OCI-LY7 (cell line): Measurements from ENCODE around the gene MTG2. TPM values are rescaled to one million over a fixed set of nuclear protein-coding genes. Genes with fewer than 3 reads are reported as not detected.

Experiments
- BruUV-seq: library from RNA; stranded (reverse); fragments of 400-500 nt; replicated peaks from 2 replicates; lab custom pipeline; 2021; lab: Mats Ljungman, UMichigan
- CTCF ChIA-PET: fragments of 300-600 bp; sonication (Branson Sonifier 250); formaldehyde crosslinking; loops from one replicate; lab custom pipeline; 2022; ENCODE audit warnings: antibody characterized with exemption; ENCODE audit not compliant: unreplicated experiment; lab: Charles Lee
- POLR2A ChIA-PET: fragments of 300-600 bp; sonication (Branson Sonifier 250); formaldehyde crosslinking; loops from one replicate; lab custom pipeline; 2022; ENCODE audit warnings: antibody characterized with exemption; lab: Charles Lee
- DNase-seq: peaks from one replicate; pipeline ENCODE4 v3.0.0-alpha.2; 2015; ENCODE audit warnings: low spot score
- H2AFZ ChIP-seq: fragments of 200-600 bp; sonication (generic), shearing (Covaris generic); 2 replicates; pipeline ENCODE4 v1.6.1; 2014; ENCODE audit warnings: mild to moderate bottlenecking, antibody characterized with exemption, low read length, moderate library complexity
- H3K27ac ChIP-seq: fragments of 200-600 bp; sonication (generic); 2 replicates; pipeline ENCODE4 v1.5.1; 2014; ENCODE audit warnings: mixed run types, low read depth, mild to moderate bottlenecking, moderate library complexity, low read length, inconsistent platforms; ENCODE audit not compliant: poor library complexity, severe bottlenecking
- H3K36me3 ChIP-seq: fragments of 200-600 bp; sonication (generic); 2 replicates; pipeline ENCODE4 v1.6.1; 2014; ENCODE audit warnings: mild to moderate bottlenecking, antibody characterized with exemption, low read length, moderate library complexity, mixed read lengths; ENCODE audit not compliant: insufficient read depth
- H3K4me1 ChIP-seq: fragments of 200-600 bp; sonication (generic); 2 replicates; pipeline ENCODE4 v1.5.1; 2014; ENCODE audit warnings: mild to moderate bottlenecking, low read length; ENCODE audit not compliant: insufficient read depth, poor library complexity, severe bottlenecking
- H3K4me2 ChIP-seq: fragments of 200-600 bp; sonication (generic); 2 replicates; pipeline ENCODE4 v1.6.1; 2014; ENCODE audit warnings: mild to moderate bottlenecking, low read length
- H3K4me3 ChIP-seq: fragments of 200-600 bp; sonication (generic); 2 replicates; pipeline ENCODE4 v1.5.1; 2014; ENCODE audit warnings: mild to moderate bottlenecking, low read depth, low read length; ENCODE audit not compliant: poor library complexity, severe bottlenecking
- H3K79me2 ChIP-seq: fragments of 200-600 bp; sonication (generic); 2 replicates; pipeline ENCODE4 v1.6.1; 2016; ENCODE audit warnings: low read depth, mild to moderate bottlenecking, low read length, moderate library complexity, mixed read lengths; ENCODE audit not compliant: insufficient read depth
- H3K9me2 ChIP-seq: fragments of 200-600 bp; sonication (generic); 2 replicates; pipeline ENCODE4 v1.6.1; 2016; ENCODE audit warnings: mild to moderate bottlenecking, low read length, mixed read lengths; ENCODE audit not compliant: insufficient read depth
- H3K9me3 ChIP-seq: fragments of 200-600 bp; sonication (generic); 2 replicates; pipeline ENCODE4 v1.6.1; 2014; ENCODE audit warnings: mild to moderate bottlenecking, mixed run types, low read length, mixed read lengths
- H4K20me1 ChIP-seq: fragments of 200-600 bp; sonication (generic); 2 replicates; pipeline ENCODE4 v1.6.1; 2014; ENCODE audit warnings: mild to moderate bottlenecking, antibody characterized with exemption, low read length, moderate library complexity, mixed read lengths; ENCODE audit not compliant: insufficient read depth
- CTCF ChIP-seq: fragments of 200-600 bp; sonication (generic); conservative IDR thresholded peaks from 2 replicates; pipeline ENCODE4 v1.5.1; 2014; ENCODE audit warnings: mild to moderate bottlenecking, antibody characterized with exemption, low read length, moderate library complexity, mixed read lengths
- EZH2phosphoT487 ChIP-seq: fragments of 200-600 bp; sonication (generic); IDR thresholded peaks from 2 replicates; pipeline ENCODE4 v1.6.1; 2018; ENCODE audit warnings: low read depth, borderline replicate concordance, mild to moderate bottlenecking, mixed run types, antibody characterized with exemption, low read length, moderate library complexity, mixed read lengths
- intact Hi-C: fragments of 100-400 bp; cut with micrococcal nuclease; formaldehyde crosslinking; loops from one replicate; pipeline ENCODE4 v1.10.0; 2022; ENCODE audit not compliant: unreplicated experiment
- total RNA-seq, 2 experiments: library from RNA; depleted of rRNA in 1 of 2; stranded (reverse); fragments of >200 nt in 1 of 2; shearing (Covaris generic) in 1 of 2; gene quantifications; 2 replicates each; pipeline ENCODE4 v1.2.3, GENCODE V29; 2014 to 2022

The MTG2 gene
- total RNA-seq, 2 experiments from 2014 or later, result 24.1 to 37.5 TPM

DNA sequence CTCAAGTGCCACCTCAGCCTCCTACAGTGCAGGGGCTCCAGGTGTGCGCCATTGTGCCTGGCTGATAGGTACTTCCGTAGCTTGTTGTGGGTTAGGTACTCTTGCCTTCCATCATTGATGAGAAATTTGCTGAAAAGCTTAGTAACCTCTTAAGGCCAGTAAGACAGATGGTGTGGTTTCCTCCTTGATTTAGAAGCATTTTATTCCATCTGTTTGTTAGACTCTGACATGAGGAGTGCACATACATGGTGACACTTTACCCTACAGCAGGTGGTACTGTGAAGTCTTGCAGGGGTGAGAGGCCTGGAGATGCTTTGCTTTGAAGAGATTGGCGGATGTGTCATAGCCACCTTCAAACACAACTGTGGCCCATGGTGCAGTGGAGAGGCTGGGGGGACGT is 14.8 kb upstream of the MTG2 start:
- POLR2A ChIA-PET, result no interaction called here
- Histone ChIP-seq H3K36me3 (peaks cover 16% of the 10 kb centered on the region), H3K4me2 (no peak overlapping the region), H3K79me2 (no peaks in the 10 kb centered on the region), H2AFZ (no peak overlapping the region), H3K9me3 (no peaks in the 10 kb centered on the region), H3K9me2 (no peaks in the 10 kb centered on the region), H3K4me1 (no peaks in the 10 kb centered on the region), H4K20me1 (no peaks in the 10 kb centered on the region), H3K27ac (no peak overlapping the region), H3K4me3 (no peak overlapping the region)
- BruUV-seq, result no TSS peak
- CTCF ChIA-PET, result no interaction called here
- TF ChIP-seq EZH2phosphoT487 (no peak), CTCF (no peak)
- DNase-seq, result no peak
- intact Hi-C loops, result no loop called here

DNA sequence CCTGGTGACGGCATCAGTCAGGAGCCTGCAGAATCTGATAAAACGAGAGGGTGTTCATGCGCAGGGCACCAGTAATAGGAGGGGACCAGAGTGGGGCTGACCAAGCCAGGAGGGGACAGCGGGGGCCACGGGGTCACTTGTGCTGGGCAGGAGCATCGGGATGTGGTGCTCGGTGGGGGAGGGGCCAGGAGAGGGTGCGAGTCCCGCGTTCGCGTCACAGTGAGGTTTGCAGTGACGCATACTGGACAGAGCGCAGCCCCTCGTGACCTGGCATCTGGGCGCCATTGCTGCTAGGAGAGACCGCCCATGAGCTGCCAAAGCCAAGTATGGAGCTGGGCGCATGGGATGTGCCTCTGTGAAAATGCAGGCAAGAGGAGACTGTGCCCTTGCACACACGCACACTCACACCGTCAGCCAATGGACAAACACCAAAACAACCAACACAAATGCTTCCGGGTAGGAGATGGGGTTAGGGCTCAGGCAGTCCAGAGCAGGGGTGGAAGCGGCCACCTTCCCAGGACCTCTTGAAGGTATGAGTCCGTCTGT is 13.9 kb upstream of the MTG2 start:
- no TSS peak for BruUV-seq
- H3K4me3 ChIP-seq, result no peak overlapping the region
- H3K79me2 ChIP-seq, result no peaks in the 10 kb centered on the region
- H3K4me1 ChIP-seq, result no peaks in the 10 kb centered on the region
- H3K9me3 ChIP-seq, result no peaks in the 10 kb centered on the region
- H3K27ac ChIP-seq, result no peak overlapping the region
- H4K20me1 ChIP-seq, result no peaks in the 10 kb centered on the region
- H3K9me2 ChIP-seq, result no peaks in the 10 kb centered on the region
- ChIA-PET CTCF (no interaction called here), POLR2A (no interaction called here)
- no peak overlapping the region for H3K4me2 ChIP-seq
- H2AFZ ChIP-seq, result no peak overlapping the region
- intact Hi-C loops, result no loop called here
- H3K36me3 ChIP-seq, result peaks cover 16% of the 10 kb centered on the region
- no peak for DNase-seq
- TF ChIP-seq CTCF (no peak), EZH2phosphoT487 (no peak)

DNA sequence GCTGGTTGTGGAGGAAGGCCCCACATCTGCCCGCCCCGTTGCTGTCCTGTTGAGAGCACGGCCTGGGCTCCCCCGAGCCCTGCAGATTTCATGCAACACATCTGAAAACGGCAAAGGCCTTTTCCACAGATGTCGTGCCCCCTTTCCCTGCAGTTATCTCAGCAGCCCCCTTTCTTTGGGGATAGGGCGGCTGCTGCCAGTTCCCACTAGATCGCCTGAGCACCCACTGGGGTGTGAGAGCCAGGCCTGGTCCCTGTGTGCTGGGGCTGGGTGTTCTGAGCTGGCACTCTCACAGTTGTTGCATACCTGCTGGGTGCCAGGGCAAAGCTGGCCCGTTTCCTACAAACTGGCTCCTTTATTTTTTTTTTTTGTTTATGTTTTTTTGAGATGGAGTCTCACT is 12.3 kb upstream of the MTG2 start:
- H3K4me2 ChIP-seq, result no peak overlapping the region
- H3K36me3 ChIP-seq, result peaks cover 19% of the 10 kb centered on the region
- CTCF ChIA-PET, result no interaction called here
- no peaks in the 10 kb centered on the region for H4K20me1 ChIP-seq
- H3K4me1 ChIP-seq, result no peaks in the 10 kb centered on the region
- H3K4me3 ChIP-seq, result no peak overlapping the region
- no peaks in the 10 kb centered on the region for H3K9me2 ChIP-seq
- H3K9me3 ChIP-seq, result no peaks in the 10 kb centered on the region
- intact Hi-C loops, result no loop called here
- no peaks in the 10 kb centered on the region for H3K79me2 ChIP-seq
- no peak overlapping the region for H3K27ac ChIP-seq
- POLR2A ChIA-PET, result no interaction called here
- no peak for DNase-seq
- TF ChIP-seq CTCF (no peak), EZH2phosphoT487 (no peak)
- H2AFZ ChIP-seq, result no peak overlapping the region
- no TSS peak for BruUV-seq
